CD14-positive monocyte (primary cell): ENCODE data around the gene PLCD3. TPM values are rescaled to one million over a fixed set of nuclear protein-coding genes. Genes with fewer than 3 reads are reported as not detected.

Source experiments
- DNase-seq, 3 donors: peaks; one replicate each; pipeline ENCODE4 v3.0.0-alpha.2; 2011 to 2022
- H2AFZ ChIP-seq: 2 replicates; pipeline ENCODE4 v1.6.0; 2012; ENCODE audit warnings: mild to moderate bottlenecking, low read depth, low read length, inconsistent platforms; ENCODE audit not compliant: insufficient read depth, poor library complexity, severe bottlenecking
- H3K27ac ChIP-seq, 2 donors: 1 replicate in 1 of 2; 2 replicates in 1 of 2; pipeline ENCODE4 v1.5.1; 2012 to 2013; ENCODE audit warnings: low read length in 2 of 2, control low read depth in 1 of 2, inconsistent platforms in 1 of 2, low read depth in 1 of 2, mild to moderate bottlenecking in 1 of 2
- H3K27me3 ChIP-seq, 2 donors: one replicate each; pipeline versions ENCODE4 v1.6.0 to v1.6.1; 2011 to 2013; ENCODE audit warnings: low read length in 2 of 2; ENCODE audit not compliant: control insufficient read depth in 2 of 2, insufficient read depth in 2 of 2
- H3K36me3 ChIP-seq, 2 donors: replicated peaks in 1 of 2; 1 replicate in 1 of 2; 2 replicates in 1 of 2; pipeline versions ENCODE4 v1.5.1 to v1.6.1; 2012 to 2013; ENCODE audit warnings: low read length in 2 of 2, control low read depth in 1 of 2, inconsistent platforms in 1 of 2, mild to moderate bottlenecking in 1 of 2; ENCODE audit not compliant: insufficient read depth in 2 of 2, control insufficient read depth in 1 of 2
- H3K4me1 ChIP-seq, 2 donors: 1 replicate in 1 of 2; 2 replicates in 1 of 2; pipeline versions ENCODE4 v1.5.1 to v1.6.1; 2012 to 2013; ENCODE audit warnings: low read length in 2 of 2, control low read depth in 1 of 2, inconsistent platforms in 1 of 2, mild to moderate bottlenecking in 1 of 2, moderate library complexity in 1 of 2; ENCODE audit not compliant: insufficient read depth in 2 of 2, control insufficient read depth in 1 of 2
- H3K4me2 ChIP-seq: replicated peaks from 2 replicates; pipeline ENCODE3; 2012; ENCODE audit warnings: low read length, moderate library complexity, mild to moderate bottlenecking; ENCODE audit not compliant: poor library complexity, severe bottlenecking; ENCODE audit errors: extremely low read depth
- H3K4me3 ChIP-seq, 3 experiments: fragments of 200-600 bp in 1 of 3; sonication (generic) in 1 of 3; replicated peaks in 1 of 3; 1 replicate in 2 of 3; 2 replicates in 1 of 3; pipeline ENCODE4 v1.5.1; 2011 to 2013; ENCODE audit warnings: low read length in 3 of 3, mild to moderate bottlenecking in 3 of 3, control low read depth in 2 of 3, low read depth in 2 of 3, inconsistent platforms in 1 of 3, moderate library complexity in 1 of 3
- H3K79me2 ChIP-seq: 2 replicates; pipeline ENCODE4 v1.6.0; 2012; ENCODE audit warnings: mild to moderate bottlenecking, control low read depth, inconsistent platforms, low read length, moderate library complexity; ENCODE audit not compliant: insufficient read depth
- H3K9ac ChIP-seq: 2 replicates; pipeline ENCODE4 v1.6.0; 2017; ENCODE audit warnings: low read length, mild to moderate bottlenecking; ENCODE audit not compliant: insufficient read depth, poor library complexity, severe bottlenecking
- H3K9me3 ChIP-seq, 2 donors: replicated peaks in 1 of 2; 1 replicate in 1 of 2; 2 replicates in 1 of 2; pipeline versions ENCODE4 v1.5.1 to v1.6.1; 2012 to 2013; ENCODE audit warnings: low read length in 2 of 2, control low read depth in 1 of 2; ENCODE audit not compliant: control insufficient read depth in 1 of 2, insufficient read depth in 1 of 2
- H4K20me1 ChIP-seq: 2 replicates; pipeline ENCODE4 v1.6.0; 2012; ENCODE audit warnings: mild to moderate bottlenecking, low read length, control low read depth, moderate library complexity; ENCODE audit not compliant: insufficient read depth
- H3K27ac Mint-ChIP-seq, 7 donors: one replicate each; pipeline ENCODE4 v1.8.0; 2020; ENCODE audit warnings: mild to moderate bottlenecking in 7 of 7, mixed read lengths in 7 of 7, moderate library complexity in 6 of 7, inconsistent platforms in 2 of 7
- H3K27me3 Mint-ChIP-seq, 3 donors: one replicate each; pipeline ENCODE4 v1.8.0; 2021 to 2022; ENCODE audit warnings: low read depth in 3 of 3, mild to moderate bottlenecking in 3 of 3, mixed read lengths in 3 of 3, moderate library complexity in 3 of 3, inconsistent platforms in 1 of 3
- H3K36me3 Mint-ChIP-seq, 2 donors: one replicate each; pipeline ENCODE4 v1.8.0; 2020; ENCODE audit warnings: mixed read lengths in 2 of 2, inconsistent platforms in 1 of 2, mild to moderate bottlenecking in 1 of 2
- H3K4me1 Mint-ChIP-seq: one replicate; pipeline ENCODE4 v1.8.0; 2020; ENCODE audit warnings: mild to moderate bottlenecking, mixed read lengths
- H3K4me3 Mint-ChIP-seq, 2 donors: one replicate each; pipeline ENCODE4 v1.8.0; 2020; ENCODE audit warnings: mild to moderate bottlenecking in 2 of 2, mixed read lengths in 2 of 2, moderate library complexity in 1 of 2
- H3K9me3 Mint-ChIP-seq, 7 donors: one replicate each; pipeline ENCODE4 v1.8.0; 2020 to 2022; ENCODE audit warnings: mixed read lengths in 7 of 7, mild to moderate bottlenecking in 6 of 7, moderate library complexity in 6 of 7, inconsistent platforms in 2 of 7
- CTCF ChIP-seq: fragments of 200-600 bp; IDR thresholded peaks from one replicate; pipeline ENCODE4 v1.8.0; 2022; ENCODE audit warnings: antibody characterized with exemption, mild to moderate bottlenecking
- WGBS: methylation state at CpG from one replicate; pipeline ENCODE4 v1.1.5; 2013; ENCODE audit warnings: missing lambda C conversion rate; ENCODE audit not compliant: insufficient coverage; 5-methylcytosine and 5-hydroxymethylcytosine counted together
- intact Hi-C, 2 donors: fragments of 100-400 bp; cut with micrococcal nuclease; formaldehyde crosslinking; loops; one replicate each; pipeline versions ENCODE4 v1.15.0 to v1.15.1; 2023
- polyA plus RNA-seq, 3 donors: library from polyadenylated mRNA; depleted of rRNA in 1 of 3; unstranded in 2 of 3; stranded (reverse) in 1 of 3; fragments of 300-500 nt in 2 of 3; fragments of >200 nt in 1 of 3; fragmentation: Illumina TruSeq in 2 of 3; gene quantifications; 1 replicate in 2 of 3; 2 replicates in 1 of 3; pipeline ENCODE4 v1.2.3, GENCODE V29; 2012 to 2021

Gene PLCD3
- polyA plus RNA-seq, 3 donors: 0.97 to 25.8 (median 2.5) TPM

GRCh38 chr17:45104907-45105624 is 27.2 kb downstream of the PLCD3 start:
- Mint-ChIP-seq H3K4me3 (no peak overlapping the region), H3K27me3 (peaks cover 0 to 1% (median 1%) of the 10 kb centered on the region in 3 donors), H3K36me3 (peaks cover 72 to 88% of the 10 kb centered on the region in 2 donors), H3K4me1 (no peaks in the 10 kb centered on the region), H3K9me3 (no peaks in the 10 kb centered on the region), H3K27ac (peak overlapping the region in 1 of 7 donors; percentile 55)
- DNase-seq: no peak
- Histone ChIP-seq H3K4me1 (no peaks in the 10 kb centered on the region), H3K9ac (no peak overlapping the region), H3K27me3 (no peaks in the 10 kb centered on the region), H3K36me3 (peaks cover 77 to 87% of the 10 kb centered on the region in 2 donors), H3K9me3 (no peaks in the 10 kb centered on the region), H3K4me3 (no peak overlapping the region), H3K79me2 (no peaks in the 10 kb centered on the region), H3K27ac (no peak overlapping the region), H3K4me2 (no peak overlapping the region), H2AFZ (no peak overlapping the region), H4K20me1 (peaks cover 50% of the 10 kb centered on the region)
- intact Hi-C loops: no loop called here
- TF ChIP-seq CTCF: no peak
- WGBS: 95% methylated on average over 9 of the region's 17 CpGs

GRCh38 chr17:45104497-45104896 is 27.8 kb downstream of the PLCD3 start:
- Mint-ChIP-seq H3K4me1 (no peaks in the 10 kb centered on the region), H3K36me3 (peaks cover 77 to 94% of the 10 kb centered on the region in 2 donors), H3K9me3 (no peaks in the 10 kb centered on the region), H3K27ac (peak overlapping the region in 3 of 7 donors; percentile 21 to 66 (median 48)), H3K27me3 (peaks cover 0 to 1% (median 0%) of the 10 kb centered on the region in 3 donors), H3K4me3 (no peak overlapping the region)
- TF ChIP-seq CTCF: no peak
- peaks cover 81 to 93% of the 10 kb centered on the region in 2 donors for H3K36me3 ChIP-seq
- H2AFZ ChIP-seq: no peak overlapping the region
- WGBS: 94% methylated on average over 5 of the region's 6 CpGs
- no peak overlapping the region for H3K4me2 ChIP-seq
- H3K79me2 ChIP-seq: no peaks in the 10 kb centered on the region
- no peak for DNase-seq
- peaks cover 51% of the 10 kb centered on the region for H4K20me1 ChIP-seq
- no peak overlapping the region for H3K9ac ChIP-seq
- H3K27ac ChIP-seq: no peak overlapping the region
- no peaks in the 10 kb centered on the region for H3K9me3 ChIP-seq
- no peak overlapping the region for H3K4me3 ChIP-seq
- intact Hi-C loops: no loop called here
- H3K27me3 ChIP-seq: no peaks in the 10 kb centered on the region
- H3K4me1 ChIP-seq: no peaks in the 10 kb centered on the region
